PC-9 (cell line): ENCODE data around the gene CPT1B. TPM values are rescaled to one million over a fixed set of nuclear protein-coding genes. Genes with fewer than 3 reads are reported as not detected.

ENCODE experiments used
- BruUV-seq: library from RNA; stranded (reverse); fragments of 400-500 nt; replicated peaks from 2 replicates; lab custom pipeline; 2021; lab: Mats Ljungman, UMichigan
- CTCF ChIA-PET: fragments of 300-600 bp; sonication (Branson Sonifier 250); formaldehyde crosslinking; loops from one replicate; lab custom pipeline; 2022; ENCODE audit warnings: antibody characterized with exemption; lab: Charles Lee
- POLR2A ChIA-PET: fragments of 300-600 bp; sonication (Branson Sonifier 250); formaldehyde crosslinking; loops from one replicate; lab custom pipeline; 2022; ENCODE audit warnings: antibody characterized with exemption; ENCODE audit not compliant: unreplicated experiment; lab: Charles Lee
- DNase-seq, 2 experiments: peaks; one replicate each; pipeline versions ENCODE4 v3.0.0 to v3.0.0-alpha.2; 2015 to 2022; ENCODE audit warnings: mixed read lengths in 1 of 2
- H2AFZ ChIP-seq: fragments of 200-600 bp; sonication (generic); 2 replicates; pipeline ENCODE4 v1.8.1; 2017; ENCODE audit warnings: antibody characterized with exemption
- H3F3A ChIP-seq: fragments of 200-600 bp; sonication (generic); 2 replicates; pipeline ENCODE4 v1.8.1; 2017; ENCODE audit warnings: antibody characterized with exemption, mild to moderate bottlenecking, low read depth; ENCODE audit not compliant: insufficient read depth
- H3K27ac ChIP-seq: fragments of 200-600 bp; sonication (generic); 2 replicates; pipeline ENCODE4 v1.6.1; 2016; ENCODE audit warnings: mixed run types
- H3K27me3 ChIP-seq: fragments of 200-600 bp; sonication (generic); 2 replicates; pipeline ENCODE4 v1.6.1; 2016; ENCODE audit warnings: low read depth, mixed run types; ENCODE audit not compliant: insufficient read depth
- H3K36me3 ChIP-seq: fragments of 200-600 bp; sonication (generic); 2 replicates; pipeline ENCODE4 v1.6.1; 2016; ENCODE audit warnings: low read depth, mixed run types
- H3K4me1 ChIP-seq: fragments of 200-600 bp; sonication (generic); replicated peaks from 2 replicates; pipeline ENCODE4 v1.6.1; 2016; ENCODE audit warnings: mixed run types; ENCODE audit not compliant: insufficient read depth
- H3K4me2 ChIP-seq: fragments of 200-600 bp; sonication (generic); 2 replicates; pipeline ENCODE4 v1.6.1; 2017; ENCODE audit warnings: mixed run types
- H3K4me3 ChIP-seq: fragments of 200-600 bp; sonication (generic); 2 replicates; pipeline ENCODE4 v1.6.1; 2016; ENCODE audit warnings: mixed run types
- H3K79me2 ChIP-seq: fragments of 200-600 bp; sonication (generic); 2 replicates; pipeline ENCODE4 v1.6.1; 2017; ENCODE audit warnings: low read depth, mixed run types
- H3K9me2 ChIP-seq: fragments of 200-600 bp; sonication (generic); 2 replicates; pipeline ENCODE4 v1.8.1; 2017; ENCODE audit warnings: mild to moderate bottlenecking; ENCODE audit not compliant: insufficient read depth
- H3K9me3 ChIP-seq: fragments of 200-600 bp; sonication (generic); 2 replicates; pipeline ENCODE4 v1.8.1; 2016; ENCODE audit warnings: low read depth; ENCODE audit not compliant: insufficient read depth
- H4K20me1 ChIP-seq: fragments of 200-600 bp; sonication (generic); 2 replicates; pipeline ENCODE4 v1.8.1; 2017; ENCODE audit not compliant: insufficient read depth
- CTCF ChIP-seq: fragments of 200-600 bp; sonication (generic); conservative IDR thresholded peaks from 2 replicates; pipeline ENCODE4 v1.6.1; 2017; ENCODE audit warnings: mixed run types, antibody characterized with exemption, mild to moderate bottlenecking, moderate library complexity
- EZH2 ChIP-seq: fragments of 200-600 bp; sonication (generic); IDR thresholded peaks from 2 replicates; pipeline ENCODE4 v1.8.0; 2017; ENCODE audit warnings: antibody characterized with exemption, low read depth
- intact Hi-C: fragments of 100-400 bp; cut with micrococcal nuclease; formaldehyde crosslinking; loops from one replicate; pipeline ENCODE4 v1.10.0; 2022; ENCODE audit not compliant: unreplicated experiment
- total RNA-seq: library from RNA; stranded (reverse); gene quantifications from 2 replicates; pipeline ENCODE4 v1.2.3, GENCODE V29; 2021

The CPT1B gene
- total RNA-seq, 1 experiment from 2014 or later, result 66.2 TPM

- no peak overlapping the region for H3K4me2 ChIP-seq
- no peak overlapping the region for H2AFZ ChIP-seq
- peaks cover 5% of the 10 kb centered on the region; the same call in 1 of the 2 replicates for H3F3A ChIP-seq
- intact Hi-C loops, result no loop called here
- no peaks in the 10 kb centered on the region for H3K9me3 ChIP-seq
- TF ChIP-seq CTCF, result no peak
- TF ChIP-seq EZH2, result no peak
- peaks cover 4% of the 10 kb centered on the region; the same call in 1 of the 2 replicates for H3K36me3 ChIP-seq
- no peak overlapping the region for H3K4me3 ChIP-seq
- no peaks in the 10 kb centered on the region for H3K4me1 ChIP-seq
- H4K20me1 ChIP-seq, result no peaks in the 10 kb centered on the region
- no peak for DNase-seq
- no peak overlapping the region for H3K27ac ChIP-seq
- ChIA-PET POLR2A (no interaction called here), CTCF (no interaction called here)
- no peaks in the 10 kb centered on the region for H3K79me2 ChIP-seq
- H3K9me2 ChIP-seq, result no peaks in the 10 kb centered on the region
- peaks cover 9% of the 10 kb centered on the region for H3K27me3 ChIP-seq
- BruUV-seq, result no TSS peak
These were observed 17.0 kb upstream of the CPT1B start for GRCh38 chr22:50595189-50595588.

DNA sequence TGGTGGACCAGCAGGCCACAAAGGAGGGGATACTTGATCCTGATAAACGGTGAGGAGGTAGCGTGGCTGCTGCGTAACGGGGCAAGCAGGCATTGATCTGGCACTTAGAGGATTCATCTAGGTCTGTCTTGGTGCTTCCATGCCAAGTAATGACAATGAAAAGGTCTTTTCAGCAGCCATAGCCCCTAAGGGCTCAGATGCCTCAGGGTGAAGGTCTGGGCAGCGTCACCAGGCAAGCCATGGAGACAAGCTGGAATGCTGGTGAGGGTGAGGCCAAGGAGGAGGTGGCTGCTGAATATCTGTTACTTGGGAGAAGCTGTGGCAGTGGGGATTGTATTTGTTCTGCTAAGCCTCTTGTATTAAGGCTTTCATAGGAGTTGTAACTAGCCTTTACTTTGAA is 9.2 kb upstream of the CPT1B start:
- no peaks in the 10 kb centered on the region for H4K20me1 ChIP-seq
- no peak for TF ChIP-seq CTCF
- no peak for TF ChIP-seq EZH2
- CTCF ChIA-PET, result no interaction called here

GRCh38 chr22:50586416-50586815 is 8.2 kb upstream of the CPT1B start:
- POLR2A ChIA-PET, result no interaction called here
- no TSS peak for BruUV-seq
- peaks cover 14% of the 10 kb centered on the region; the same call in 1 of the 2 replicates for H3F3A ChIP-seq
- no peak overlapping the region for H3K4me2 ChIP-seq
- CTCF ChIA-PET, result no interaction called here
- TF ChIP-seq CTCF (no peak), EZH2 (no peak)
- H3K9me2 ChIP-seq, result no peaks in the 10 kb centered on the region
- H3K36me3 ChIP-seq, result peaks cover 4% of the 10 kb centered on the region; the same call in 1 of the 2 replicates
- H3K27ac ChIP-seq, result no peak overlapping the region
- no peaks in the 10 kb centered on the region for H4K20me1 ChIP-seq
- peaks cover 15% of the 10 kb centered on the region for H3K79me2 ChIP-seq
- intact Hi-C loops, result no loop called here
- H3K4me3 ChIP-seq, result no peak overlapping the region
- no peaks in the 10 kb centered on the region for H3K9me3 ChIP-seq
- no peak overlapping the region for H2AFZ ChIP-seq
- no peaks in the 10 kb centered on the region for H3K27me3 ChIP-seq
- H3K4me1 ChIP-seq, result peaks cover 12% of the 10 kb centered on the region
- no peak for DNase-seq

More for the DNA sequence above, 9.2 kb upstream of the CPT1B start:
- Histone ChIP-seq H3K79me2 (peaks cover 8% of the 10 kb centered on the region), H3K27ac (no peak overlapping the region), H2AFZ (no peak overlapping the region), H3K4me3 (no peak overlapping the region), H3K36me3 (peaks cover 4% of the 10 kb centered on the region; the same call in 1 of the 2 replicates), H3K4me1 (peaks cover 6% of the 10 kb centered on the region), H3K9me3 (no peaks in the 10 kb centered on the region), H3F3A (peaks cover 14% of the 10 kb centered on the region; the same call in 1 of the 2 replicates), H3K9me2 (no peaks in the 10 kb centered on the region), H3K4me2 (no peak overlapping the region), H3K27me3 (no peaks in the 10 kb centered on the region)
- no peak for DNase-seq
- intact Hi-C loops, result no loop called here
- BruUV-seq, result no TSS peak
- POLR2A ChIA-PET, result no interaction called here
